IPS DF 4.7 (cell line): ENCODE results near the gene MTARC2.
"Not testable (repeated sequence)": the region's sequence is repeated elsewhere in the genome, so short reads cannot be mapped to it uniquely, and the experiment has no call there.

ENCODE experiments used
- DNase-seq: peaks from one replicate; pipeline ENCODE4 v3.0.0-alpha.2; 2013; ENCODE audit warnings: low spot score; ENCODE audit errors: extremely low read depth

Gene MTARC2

GRCh38 chr1:220732137-220732536 lies 16.0 kb upstream of the MTARC2 start:
- DNase-seq: no peak

- DNase-seq: no peak
These were observed 15.5 kb upstream of the MTARC2 start for GRCh38 chr1:220732621-220733020.

GRCh38 chr1:220733086-220733601 lies 15.0 kb upstream of the MTARC2 start:
- DNase-seq: peak; percentile 74

GRCh38 chr1:220734571-220735326 lies 13.4 kb upstream of the MTARC2 start:
- DNase-seq: no peak

GRCh38 chr1:220736283-220736682 lies 11.8 kb upstream of the MTARC2 start:
- DNase-seq: not testable (repeated sequence)

GRCh38 chr1:220741349-220741748 lies 6.8 kb upstream of the MTARC2 start:
- no peak for DNase-seq

GRCh38 chr1:220741825-220742224 lies 6.3 kb upstream of the MTARC2 start:
- no peak for DNase-seq

- DNase-seq: no peak
These were observed 5.6 kb upstream of the MTARC2 start for GRCh38 chr1:220742520-220742919.

- no peak for DNase-seq
These were observed 1.3 kb upstream of the MTARC2 start for GRCh38 chr1:220746851-220747250.

- DNase-seq: no peak
These were observed 559 bp upstream of the MTARC2 start for GRCh38 chr1:220747437-220748088.

GRCh38 chr1:220748936-220749335 lies 814 bp downstream of the MTARC2 start:
- DNase-seq: no peak

GRCh38 chr1:220750131-220750515 lies 2.0 kb downstream of the MTARC2 start:
- DNase-seq: no peak

GRCh38 chr1:220751111-220751510 lies 3.0 kb downstream of the MTARC2 start:
- DNase-seq: no peak

GRCh38 chr1:220754212-220754917 lies 6.2 kb downstream of the MTARC2 start:
- no peak for DNase-seq

- no peak for DNase-seq
These were observed 6.8 kb downstream of the MTARC2 start for GRCh38 chr1:220754918-220755295.

- no peak for DNase-seq
These were observed 7.2 kb downstream of the MTARC2 start for GRCh38 chr1:220755309-220755708.

- DNase-seq: no peak
These were observed 9.3 kb downstream of the MTARC2 start for GRCh38 chr1:220757441-220757840.

GRCh38 chr1:220759147-220759546 lies 11.0 kb downstream of the MTARC2 start:
- no peak for DNase-seq

- DNase-seq: no peak
These were observed 13.7 kb downstream of the MTARC2 start for GRCh38 chr1:220761688-220762427.

GRCh38 chr1:220764757-220765156 lies 16.6 kb downstream of the MTARC2 start:
- no peak for DNase-seq

GRCh38 chr1:220767312-220768125 lies 19.4 kb downstream of the MTARC2 start:
- DNase-seq: no peak
